IPS-NIHi11 (cell line): ENCODE measurements around the gene TRIM15.
"Not testable (repeated sequence)": the region's sequence is repeated elsewhere in the genome, so short reads cannot be mapped to it uniquely, and the experiment has no call there.

Experiments used
- DNase-seq: peaks from one replicate; pipeline ENCODE4 v3.0.0; 2012; ENCODE audit warnings: mixed read lengths, low spot score

TRIM15 gene

GRCh38 chr6:30162265-30163089 lies 869 bp upstream of the TRIM15 start:
- no peak for DNase-seq

GRCh38 chr6:30163918-30164654 lies 740 bp downstream of the TRIM15 start:
- no peak for DNase-seq

GRCh38 chr6:30164714-30165113 lies 1.4 kb downstream of the TRIM15 start:
- no peak for DNase-seq

- not testable (repeated sequence) for DNase-seq
Observed at GRCh38 chr6:30165238-30165637, 1.9 kb downstream of the TRIM15 start.

GRCh38 chr6:30167101-30167500 lies 3.8 kb downstream of the TRIM15 start:
- DNase-seq, result no peak

GRCh38 chr6:30168741-30169140 lies 5.4 kb downstream of the TRIM15 start:
- DNase-seq, result no peak

- peak; percentile 54 for DNase-seq
Observed at GRCh38 chr6:30169658-30170614, 6.6 kb downstream of the TRIM15 start.

- DNase-seq, result peak; percentile 59
Observed at GRCh38 chr6:30171677-30172471, 8.5 kb downstream of the TRIM15 start.

- no peak for DNase-seq
Observed at GRCh38 chr6:30172681-30173080, 9.3 kb downstream of the TRIM15 start.

GRCh38 chr6:30175765-30176164 lies 12.4 kb downstream of the TRIM15 start:
- DNase-seq, result no peak

- no peak for DNase-seq
Observed at GRCh38 chr6:30178837-30179236, 15.5 kb downstream of the TRIM15 start.

- DNase-seq, result no peak
Observed at GRCh38 chr6:30180145-30180544, 16.8 kb downstream of the TRIM15 start.

- no peak for DNase-seq
Observed at GRCh38 chr6:30184417-30185031, 21.2 kb downstream of the TRIM15 start.

GRCh38 chr6:30185846-30186484 lies 22.6 kb downstream of the TRIM15 start:
- DNase-seq, result no peak

GRCh38 chr6:30188541-30188940 lies 25.2 kb downstream of the TRIM15 start:
- no peak for DNase-seq

- no peak for DNase-seq
Observed at GRCh38 chr6:30192076-30192475, 28.7 kb downstream of the TRIM15 start.

- no peak for DNase-seq
Observed at GRCh38 chr6:30194797-30195690, 31.7 kb downstream of the TRIM15 start.

GRCh38 chr6:30195951-30196350 lies 32.6 kb downstream of the TRIM15 start:
- DNase-seq, result no peak

- no peak for DNase-seq
Observed at GRCh38 chr6:30196376-30196775, 33.0 kb downstream of the TRIM15 start.
